DND-41 (cell line): ENCODE results near the gene ASXL1.

ENCODE experiments used
- ATAC-seq: fragments of 200-7000 bp; cut with Tn5 transposase; 3 replicates; pipeline ENCODE4 v1.9.1; 2021; ENCODE audit warnings: low read depth; ENCODE audit not compliant: insufficient read depth
- DNase-seq: peaks from one replicate; pipeline ENCODE4 v3.0.0-alpha.2; 2020
- H2AFZ ChIP-seq: 2 replicates; pipeline ENCODE4 v1.6.0; 2012; ENCODE audit warnings: low read depth, low read length
- H3K27ac ChIP-seq: 2 replicates; pipeline ENCODE4 v1.5.1; 2012; ENCODE audit warnings: low read length, inconsistent platforms
- H3K27me3 ChIP-seq: fragments of 200-600 bp; sonication (generic); 2 replicates; pipeline ENCODE4 v1.6.0; 2012; ENCODE audit warnings: low read length, mild to moderate bottlenecking, inconsistent platforms; ENCODE audit not compliant: insufficient read depth, poor library complexity
- H3K36me3 ChIP-seq: 2 replicates; pipeline ENCODE4 v1.5.1; 2012; ENCODE audit warnings: low read length, inconsistent platforms; ENCODE audit not compliant: insufficient read depth
- H3K4me1 ChIP-seq: 2 replicates; pipeline ENCODE4 v1.5.1; 2012; ENCODE audit warnings: mild to moderate bottlenecking, low read length; ENCODE audit not compliant: insufficient read depth
- H3K4me2 ChIP-seq: 2 replicates; pipeline ENCODE4 v1.6.0; 2012; ENCODE audit warnings: mild to moderate bottlenecking, moderate library complexity, low read length, inconsistent platforms; ENCODE audit not compliant: insufficient read depth
- H3K4me3 ChIP-seq, 2 experiments: fragments of 200-600 bp in 1 of 2; shearing (Covaris generic) in 1 of 2; 2 replicates each; pipeline ENCODE4 v1.5.1; 2012 to 2016; ENCODE audit warnings: inconsistent platforms in 2 of 2, low read length in 2 of 2, mild to moderate bottlenecking in 2 of 2, low read depth in 1 of 2, moderate library complexity in 1 of 2
- H3K79me2 ChIP-seq: 2 replicates; pipeline ENCODE4 v1.6.0; 2012; ENCODE audit warnings: low read length, inconsistent platforms; ENCODE audit not compliant: insufficient read depth
- H3K9ac ChIP-seq: 2 replicates; pipeline ENCODE4 v1.6.0; 2012; ENCODE audit warnings: low read depth, mild to moderate bottlenecking, inconsistent platforms, low read length, moderate library complexity
- H3K9me3 ChIP-seq: 2 replicates; pipeline ENCODE4 v1.5.1; 2012; ENCODE audit warnings: low read length, moderate library complexity, mild to moderate bottlenecking, inconsistent platforms; ENCODE audit not compliant: insufficient read depth, severe bottlenecking
- H4K20me1 ChIP-seq: 2 replicates; pipeline ENCODE4 v1.6.0; 2012; ENCODE audit warnings: low read length; ENCODE audit not compliant: insufficient read depth
- EZH2 ChIP-seq: IDR thresholded peaks from 3 replicates; pipeline ENCODE4 v1.6.1; 2012; ENCODE audit warnings: borderline replicate concordance, low read depth, mild to moderate bottlenecking, moderate library complexity, low read length, inconsistent platforms; ENCODE audit not compliant: severe bottlenecking
- TF ChIP-seq, protein P1 (sequence below): IDR thresholded peaks from 2 replicates; pipeline ENCODE4 v1.5.1; 2012; ENCODE audit warnings: borderline replicate concordance, low read length, moderate library complexity, mild to moderate bottlenecking; ENCODE audit not compliant: poor library complexity, severe bottlenecking; ENCODE audit errors: extremely low read depth

The ASXL1 gene

DNA sequence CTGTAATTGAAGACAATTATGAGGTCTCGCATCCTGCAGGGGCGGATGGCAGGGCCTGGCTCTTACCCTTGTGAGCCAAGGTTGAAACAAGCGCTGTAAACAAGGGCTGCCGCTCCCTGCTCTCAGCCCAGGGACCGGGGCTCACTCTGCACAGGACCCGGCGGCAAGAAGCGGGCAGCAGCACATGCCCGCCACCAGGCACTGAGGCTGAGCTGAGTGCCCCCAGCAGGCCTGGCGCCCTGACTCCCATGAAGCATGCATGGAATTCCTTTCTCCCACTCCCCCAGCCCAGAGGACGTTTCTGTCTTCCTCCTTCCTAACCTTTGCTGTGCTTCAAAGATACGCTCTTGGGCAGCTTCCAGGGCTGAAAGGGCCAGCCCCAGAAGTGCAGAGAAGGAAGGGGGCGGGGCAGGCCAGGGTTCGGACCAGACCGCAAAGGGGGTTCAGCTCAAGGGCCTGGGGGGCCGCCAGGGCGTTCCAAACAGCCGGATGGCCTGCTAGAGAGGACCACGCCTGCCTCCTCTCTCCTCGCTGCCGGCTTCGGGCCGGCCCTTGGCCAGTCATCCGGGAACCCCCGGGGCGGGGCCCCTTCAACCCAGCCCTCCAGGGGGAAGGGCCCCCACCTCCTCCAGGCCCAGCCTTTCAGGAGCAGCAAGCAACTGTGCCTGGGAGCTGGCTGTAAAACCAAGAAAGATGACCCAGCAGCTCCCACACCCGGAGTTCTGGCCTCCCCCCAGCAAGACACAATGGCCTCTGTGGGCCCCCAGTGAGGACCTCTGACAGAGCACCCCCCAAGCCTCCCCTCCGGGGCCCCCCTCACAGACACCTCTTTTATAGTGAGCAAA, 117.1 kb downstream of the ASXL1 start:
- TF ChIP-seq, protein P1, sequence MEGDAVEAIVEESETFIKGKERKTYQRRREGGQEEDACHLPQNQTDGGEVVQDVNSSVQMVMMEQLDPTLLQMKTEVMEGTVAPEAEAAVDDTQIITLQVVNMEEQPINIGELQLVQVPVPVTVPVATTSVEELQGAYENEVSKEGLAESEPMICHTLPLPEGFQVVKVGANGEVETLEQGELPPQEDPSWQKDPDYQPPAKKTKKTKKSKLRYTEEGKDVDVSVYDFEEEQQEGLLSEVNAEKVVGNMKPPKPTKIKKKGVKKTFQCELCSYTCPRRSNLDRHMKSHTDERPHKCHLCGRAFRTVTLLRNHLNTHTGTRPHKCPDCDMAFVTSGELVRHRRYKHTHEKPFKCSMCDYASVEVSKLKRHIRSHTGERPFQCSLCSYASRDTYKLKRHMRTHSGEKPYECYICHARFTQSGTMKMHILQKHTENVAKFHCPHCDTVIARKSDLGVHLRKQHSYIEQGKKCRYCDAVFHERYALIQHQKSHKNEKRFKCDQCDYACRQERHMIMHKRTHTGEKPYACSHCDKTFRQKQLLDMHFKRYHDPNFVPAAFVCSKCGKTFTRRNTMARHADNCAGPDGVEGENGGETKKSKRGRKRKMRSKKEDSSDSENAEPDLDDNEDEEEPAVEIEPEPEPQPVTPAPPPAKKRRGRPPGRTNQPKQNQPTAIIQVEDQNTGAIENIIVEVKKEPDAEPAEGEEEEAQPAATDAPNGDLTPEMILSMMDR: no peak
- TF ChIP-seq EZH2: no peak
- Histone ChIP-seq H3K4me1 (no peaks in the 10 kb centered on the region), H3K4me2 (no peak overlapping the region), H3K27ac (0 out of 2 replicates have a peak overlapping the region, but pooled peaks have one; percentile 18), H3K36me3 (peaks cover 64% of the 10 kb centered on the region), H3K9me3 (no peaks in the 10 kb centered on the region), H3K27me3 (no peaks in the 10 kb centered on the region), H4K20me1 (peaks cover 100% of the 10 kb centered on the region), H3K79me2 (peaks cover 100% of the 10 kb centered on the region), H3K4me3 (no peak overlapping the region), H3K9ac (no peak overlapping the region; the same call in 1 of the 2 replicates), H2AFZ (no peak overlapping the region)
- no peak for ATAC-seq
- DNase-seq: no peak

DNA sequence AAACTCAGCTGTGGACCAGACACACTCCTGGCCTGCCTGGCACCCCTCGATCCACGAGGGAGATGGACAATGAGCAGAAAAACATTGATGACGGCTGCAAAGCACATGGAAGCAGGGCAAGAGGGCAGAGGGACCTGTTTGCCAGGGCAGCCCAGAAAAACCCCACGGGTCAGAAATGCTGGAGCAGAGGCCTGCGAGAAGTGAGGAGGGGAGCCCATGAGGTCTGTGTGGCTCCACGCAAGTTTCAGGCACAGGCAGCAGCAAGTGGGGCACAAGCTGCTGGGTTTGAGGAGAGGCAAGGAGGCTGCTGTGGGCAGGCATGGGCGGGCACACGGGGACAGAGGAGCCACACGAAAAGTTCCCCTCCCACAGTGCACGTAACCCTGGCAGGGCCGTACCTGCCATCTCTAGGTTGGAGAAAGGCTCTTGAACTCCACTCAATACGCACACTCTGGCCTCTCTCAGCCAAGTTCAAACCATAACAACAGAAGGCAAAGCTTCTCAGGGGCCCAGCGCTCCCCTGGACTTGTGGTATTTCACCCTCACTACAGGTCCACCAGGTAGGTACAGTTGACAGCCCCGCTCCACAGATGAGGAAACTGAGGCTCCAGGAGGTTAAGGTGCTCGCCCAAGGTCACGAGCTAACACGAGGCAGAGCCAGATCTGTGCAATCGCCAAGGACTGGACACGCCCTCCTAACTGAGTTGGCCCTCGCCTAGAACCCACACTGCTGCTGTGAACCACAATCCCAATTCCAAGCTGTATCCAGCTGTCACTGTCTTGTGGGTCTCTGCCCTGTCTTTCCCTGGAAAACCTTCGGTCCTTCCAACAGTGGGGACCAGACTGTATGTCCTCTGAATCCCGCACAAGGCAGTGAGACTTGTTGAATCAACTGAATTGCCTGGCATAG, 118.8 kb downstream of the ASXL1 start:
- Histone ChIP-seq H3K79me2 (peaks cover 98% of the 10 kb centered on the region), H3K4me3 (no peak overlapping the region), H4K20me1 (peaks cover 99% of the 10 kb centered on the region), H3K27ac (peak overlapping the region; percentile 20; the same call in 1 of the 2 replicates), H3K9me3 (no peaks in the 10 kb centered on the region), H3K4me2 (no peak overlapping the region), H3K27me3 (no peaks in the 10 kb centered on the region), H3K4me1 (peaks cover 14% of the 10 kb centered on the region), H3K36me3 (peaks cover 55% of the 10 kb centered on the region), H2AFZ (no peak overlapping the region), H3K9ac (no peak overlapping the region)
- DNase-seq (no peak), ATAC-seq (no peak)
- TF ChIP-seq, protein P1: no peak
- no peak for TF ChIP-seq EZH2

DNA sequence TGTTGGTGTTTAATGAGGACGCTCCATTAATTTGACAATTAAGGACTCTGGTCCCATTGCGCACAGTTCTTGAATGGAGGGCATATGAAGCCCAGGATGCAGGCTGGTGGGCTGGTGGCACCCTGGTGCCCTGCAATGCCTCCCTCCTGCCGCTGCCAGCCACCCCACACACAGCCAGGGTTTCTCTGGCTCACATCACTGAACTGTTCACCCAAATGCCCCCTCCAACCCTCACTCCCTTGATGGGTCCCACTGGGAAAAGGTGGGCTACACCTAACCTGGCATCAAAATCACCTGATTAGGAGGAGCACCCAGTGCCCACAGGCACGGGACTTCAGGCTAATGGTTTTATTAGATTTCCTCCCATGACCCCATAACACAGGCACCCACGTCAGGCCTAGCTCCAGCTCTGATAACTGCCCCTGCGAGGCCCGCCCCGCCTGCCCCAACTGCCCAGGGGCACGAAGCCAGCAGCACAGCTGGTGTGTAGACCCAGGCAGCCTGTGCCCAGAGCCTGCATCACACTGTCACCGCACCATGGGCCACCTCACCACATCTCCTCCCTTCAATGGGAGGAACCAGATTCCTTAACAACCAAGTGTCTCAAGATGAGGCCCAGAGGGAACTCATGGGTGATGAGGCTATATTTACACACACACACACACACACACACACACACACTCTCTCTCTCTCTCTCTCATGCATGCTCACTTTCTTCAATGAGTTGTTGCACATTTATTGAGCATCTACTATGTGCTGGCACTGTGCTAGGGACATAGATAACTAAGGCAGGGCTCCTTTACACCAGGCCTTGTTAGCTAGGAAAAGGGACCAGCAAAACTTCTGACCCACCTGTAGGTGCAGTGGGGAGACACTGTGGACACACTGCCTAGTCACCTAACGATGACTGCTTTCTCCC, 119.7 kb downstream of the ASXL1 start:
- peaks cover 46% of the 10 kb centered on the region for H3K36me3 ChIP-seq
- peaks cover 98% of the 10 kb centered on the region for H3K79me2 ChIP-seq
- H3K9me3 ChIP-seq: no peaks in the 10 kb centered on the region
- DNase-seq (no peak), ATAC-seq (no peak)
- no peak overlapping the region for H3K4me3 ChIP-seq
- H3K27ac ChIP-seq: peak overlapping the region; percentile 15; the same call in 1 of the 2 replicates
- no peak for TF ChIP-seq EZH2
- TF ChIP-seq, protein P1: no peak
- H3K27me3 ChIP-seq: no peaks in the 10 kb centered on the region
- H3K9ac ChIP-seq: no peak overlapping the region
- H2AFZ ChIP-seq: no peak overlapping the region
- H3K4me1 ChIP-seq: peaks cover 23% of the 10 kb centered on the region
- no peak overlapping the region for H3K4me2 ChIP-seq
- peaks cover 99% of the 10 kb centered on the region for H4K20me1 ChIP-seq
